Smooth muscle cell (in vitro differentiated cells): ENCODE data around the gene COG5. TPM values are rescaled to one million over a fixed set of nuclear protein-coding genes. Genes with fewer than 3 reads are reported as not detected.

Experiments
- DNase-seq: peaks from one replicate; lab custom pipeline; 2025; ENCODE audit not compliant: unreplicated experiment; lab: John Stamatoyannopoulos, UW
- H2AFZ ChIP-seq: fragments of 200-600 bp; sonication (generic); 2 replicates; pipeline ENCODE4 v1.6.0; 2016; ENCODE audit warnings: antibody characterized with exemption, low read depth, mild to moderate bottlenecking
- H3F3A ChIP-seq: fragments of 200-600 bp; sonication (generic); 2 replicates; pipeline ENCODE4 v1.6.0; 2017; ENCODE audit warnings: antibody characterized with exemption, low read depth
- H3K27ac ChIP-seq: fragments of 200-600 bp; sonication (generic); 2 replicates; pipeline ENCODE4 v1.5.1; 2016; ENCODE audit warnings: low read depth, mild to moderate bottlenecking
- H3K27me3 ChIP-seq: fragments of 200-600 bp; sonication (generic); 2 replicates; pipeline ENCODE4 v1.6.1; 2016; ENCODE audit warnings: low read depth, mild to moderate bottlenecking
- H3K36me3 ChIP-seq: fragments of 200-600 bp; sonication (generic); 2 replicates; pipeline ENCODE4 v1.5.1; 2016; ENCODE audit warnings: low read depth
- H3K4me1 ChIP-seq: fragments of 200-600 bp; sonication (generic); 2 replicates; pipeline ENCODE4 v1.5.1; 2016; ENCODE audit warnings: low read depth
- H3K4me2 ChIP-seq: fragments of 200-600 bp; sonication (generic); 2 replicates; pipeline ENCODE4 v1.6.0; 2016; ENCODE audit warnings: mild to moderate bottlenecking
- H3K4me3 ChIP-seq: fragments of 200-600 bp; sonication (generic); 2 replicates; pipeline ENCODE4 v1.5.1; 2016; ENCODE audit warnings: mild to moderate bottlenecking
- H3K79me2 ChIP-seq: fragments of 200-600 bp; sonication (generic); 2 replicates; pipeline ENCODE4 v1.6.0; 2016; ENCODE audit warnings: low read depth, mild to moderate bottlenecking
- H3K9ac ChIP-seq: fragments of 200-600 bp; sonication (generic); 2 replicates; pipeline ENCODE4 v1.6.0; 2016; ENCODE audit warnings: low read depth
- H3K9me3 ChIP-seq: fragments of 200-600 bp; sonication (generic); replicated peaks from 2 replicates; pipeline ENCODE4 v1.5.1; 2016; ENCODE audit warnings: low read depth
- H4K20me1 ChIP-seq: fragments of 200-600 bp; sonication (generic); 2 replicates; pipeline ENCODE4 v1.6.0; 2016; ENCODE audit warnings: low read depth
- WGBS: methylation state at CpG from one replicate; pipeline ENCODE4 v1.1.7; 2016; ENCODE audit warnings: low lambda C conversion rate; 5-methylcytosine and 5-hydroxymethylcytosine counted together
- polyA plus RNA-seq: library from polyadenylated mRNA; unstranded; fragments of >200 nt; fragmentation: Nextera tagmentation; extraction: Ambion mirVana; gene quantifications from 2 replicates; pipeline ENCODE4 v1.2.1, GENCODE V29; 2016
- total RNA-seq: library from RNA; depleted of rRNA; stranded (reverse); fragments of >200 nt; gene quantifications from 2 replicates; pipeline ENCODE4 v1.2.3, GENCODE V29; 2014
- TF ChIP-seq, protein P1 (sequence below): fragments of 200-600 bp; sonication (generic); IDR thresholded peaks from 2 replicates; pipeline ENCODE4 v1.5.1; 2017; ENCODE audit warnings: borderline replicate concordance, mild to moderate bottlenecking, antibody characterized with exemption; ENCODE audit not compliant: insufficient read depth, poor library complexity, severe bottlenecking

COG5 gene
- total and polyA plus RNA-seq, 2 experiments from 2014 or later, result 24.3 to 44.3 TPM

DNA sequence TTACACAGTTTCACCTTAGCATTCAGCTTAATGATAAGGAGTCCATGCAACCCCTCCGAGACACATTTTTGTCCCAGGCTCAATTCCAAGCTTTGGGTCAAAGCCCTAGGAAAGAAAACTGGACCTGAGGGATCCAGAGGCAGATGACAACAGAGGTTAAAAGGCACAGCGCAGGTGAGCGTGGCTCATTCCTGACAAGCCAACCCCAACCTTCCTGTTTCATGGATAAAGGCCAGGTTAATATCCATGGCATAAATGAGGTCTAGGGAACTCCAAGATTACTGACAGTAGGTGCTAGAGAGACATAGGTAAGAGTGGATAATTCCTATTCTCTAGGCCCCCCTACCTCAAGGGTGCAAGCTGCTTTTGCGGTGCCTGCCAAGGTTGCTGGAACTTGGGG is 180.5 kb downstream of the COG5 start:
- Histone ChIP-seq H3K27me3 (no peaks in the 10 kb centered on the region), H3F3A (peaks cover 9% of the 10 kb centered on the region), H3K4me2 (no peak overlapping the region), H3K9ac (no peak overlapping the region), H3K9me3 (no peaks in the 10 kb centered on the region), H3K36me3 (no peaks in the 10 kb centered on the region), H4K20me1 (peaks cover 17% of the 10 kb centered on the region), H3K27ac (no peak overlapping the region), H3K4me1 (peaks cover 19% of the 10 kb centered on the region), H2AFZ (no peak overlapping the region), H3K79me2 (peaks cover 5% of the 10 kb centered on the region), H3K4me3 (no peak overlapping the region)
- 99% methylated on average over 4 of the region's 4 CpGs for WGBS
- no peak for DNase-seq
- TF ChIP-seq, protein P1, sequence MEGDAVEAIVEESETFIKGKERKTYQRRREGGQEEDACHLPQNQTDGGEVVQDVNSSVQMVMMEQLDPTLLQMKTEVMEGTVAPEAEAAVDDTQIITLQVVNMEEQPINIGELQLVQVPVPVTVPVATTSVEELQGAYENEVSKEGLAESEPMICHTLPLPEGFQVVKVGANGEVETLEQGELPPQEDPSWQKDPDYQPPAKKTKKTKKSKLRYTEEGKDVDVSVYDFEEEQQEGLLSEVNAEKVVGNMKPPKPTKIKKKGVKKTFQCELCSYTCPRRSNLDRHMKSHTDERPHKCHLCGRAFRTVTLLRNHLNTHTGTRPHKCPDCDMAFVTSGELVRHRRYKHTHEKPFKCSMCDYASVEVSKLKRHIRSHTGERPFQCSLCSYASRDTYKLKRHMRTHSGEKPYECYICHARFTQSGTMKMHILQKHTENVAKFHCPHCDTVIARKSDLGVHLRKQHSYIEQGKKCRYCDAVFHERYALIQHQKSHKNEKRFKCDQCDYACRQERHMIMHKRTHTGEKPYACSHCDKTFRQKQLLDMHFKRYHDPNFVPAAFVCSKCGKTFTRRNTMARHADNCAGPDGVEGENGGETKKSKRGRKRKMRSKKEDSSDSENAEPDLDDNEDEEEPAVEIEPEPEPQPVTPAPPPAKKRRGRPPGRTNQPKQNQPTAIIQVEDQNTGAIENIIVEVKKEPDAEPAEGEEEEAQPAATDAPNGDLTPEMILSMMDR, result no peak

DNA sequence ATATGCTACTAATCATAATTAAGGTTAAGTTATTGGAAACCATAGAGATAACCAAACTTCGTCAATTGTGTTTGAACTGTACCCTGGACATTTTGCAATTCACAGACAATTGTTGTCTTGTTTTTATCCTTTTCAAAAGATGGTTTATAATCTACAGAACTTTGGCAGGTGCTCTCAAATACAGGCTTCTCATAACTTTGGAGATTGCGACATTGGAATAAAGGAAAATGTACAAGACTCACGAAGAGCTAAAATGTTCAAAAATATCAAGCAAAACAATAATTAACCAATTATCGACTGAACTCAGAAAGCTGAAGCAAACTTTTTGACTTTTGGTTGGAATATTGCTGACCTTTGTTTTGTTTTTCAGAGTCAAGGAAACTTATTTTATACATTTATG is 182.3 kb downstream of the COG5 start:
- H3K36me3 ChIP-seq, result no peaks in the 10 kb centered on the region
- H4K20me1 ChIP-seq, result peaks cover 9% of the 10 kb centered on the region
- no peak for DNase-seq
- H3K9me3 ChIP-seq, result no peaks in the 10 kb centered on the region
- H2AFZ ChIP-seq, result no peak overlapping the region
- WGBS, result 94% methylated on average over 4 of the region's 4 CpGs
- peaks cover 3% of the 10 kb centered on the region for H3F3A ChIP-seq
- no peak overlapping the region for H3K4me2 ChIP-seq
- peaks cover 5% of the 10 kb centered on the region for H3K79me2 ChIP-seq
- TF ChIP-seq, protein P1, result no peak
- H3K4me1 ChIP-seq, result peaks cover 12% of the 10 kb centered on the region
- H3K27ac ChIP-seq, result no peak overlapping the region
- no peak overlapping the region for H3K9ac ChIP-seq
- H3K27me3 ChIP-seq, result no peaks in the 10 kb centered on the region
- H3K4me3 ChIP-seq, result no peak overlapping the region

DNA sequence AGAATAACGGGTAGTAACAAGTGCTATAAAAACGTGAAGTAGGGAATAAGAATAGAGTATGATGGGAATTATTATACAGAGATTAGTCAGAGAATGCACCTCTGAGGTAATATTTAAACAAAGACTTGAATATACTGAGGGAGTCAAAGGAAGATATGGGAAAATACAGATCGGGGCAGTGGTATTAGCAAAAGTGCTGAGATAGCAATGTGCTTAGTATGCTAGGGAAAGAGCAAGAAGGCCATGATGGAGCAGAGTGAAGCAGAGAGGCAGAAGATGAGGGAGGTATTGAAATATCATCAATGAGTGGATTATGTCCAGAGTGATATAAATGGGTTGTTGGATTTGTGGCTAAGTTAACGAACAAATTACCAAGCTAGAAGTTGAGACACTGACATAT is 190.4 kb downstream of the COG5 start:
- TF ChIP-seq, protein P1, result no peak
- no peaks in the 10 kb centered on the region for H3K79me2 ChIP-seq
- H3K27ac ChIP-seq, result no peak overlapping the region
- no peak overlapping the region for H3K9ac ChIP-seq
- no peaks in the 10 kb centered on the region for H4K20me1 ChIP-seq
- H3K36me3 ChIP-seq, result no peaks in the 10 kb centered on the region
- no peaks in the 10 kb centered on the region for H3K4me1 ChIP-seq
- H3K4me2 ChIP-seq, result no peak overlapping the region
- no peaks in the 10 kb centered on the region for H3K9me3 ChIP-seq
- no peak overlapping the region for H3K4me3 ChIP-seq
- no peaks in the 10 kb centered on the region for H3F3A ChIP-seq
- DNase-seq, result no peak
- no peak overlapping the region for H2AFZ ChIP-seq
- no peaks in the 10 kb centered on the region for H3K27me3 ChIP-seq
- WGBS, result 79% methylated on average over 4 of the region's 4 CpGs

DNA sequence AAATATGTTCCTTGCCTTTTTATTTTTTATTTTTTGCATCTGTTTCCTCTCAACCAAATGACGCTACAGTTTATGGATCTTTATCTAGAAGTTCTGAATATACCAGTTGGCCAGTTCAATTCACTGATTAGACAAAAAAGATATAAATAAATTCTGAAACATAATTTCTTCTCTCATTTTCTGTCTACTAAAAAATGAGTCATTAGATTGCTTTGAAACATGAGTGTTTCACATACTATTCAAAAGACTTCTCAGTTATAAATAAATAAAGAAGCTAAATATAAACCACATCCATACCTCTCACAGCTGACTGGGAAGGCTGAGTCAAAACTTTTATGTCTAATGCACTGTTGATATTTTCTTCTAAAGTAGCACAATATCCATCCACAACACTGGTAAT is 191.4 kb downstream of the COG5 start:
- TF ChIP-seq, protein P1, result no peak
- no peak overlapping the region for H2AFZ ChIP-seq
- H3K9me3 ChIP-seq, result no peaks in the 10 kb centered on the region
- H4K20me1 ChIP-seq, result no peaks in the 10 kb centered on the region
- H3K79me2 ChIP-seq, result no peaks in the 10 kb centered on the region
- no peak overlapping the region for H3K4me3 ChIP-seq
- H3K27me3 ChIP-seq, result no peaks in the 10 kb centered on the region
- H3F3A ChIP-seq, result no peaks in the 10 kb centered on the region
- H3K36me3 ChIP-seq, result no peaks in the 10 kb centered on the region
- 66% methylated on average over 1 of the region's 1 CpG for WGBS
- no peak for DNase-seq
- no peak overlapping the region for H3K4me2 ChIP-seq
- H3K27ac ChIP-seq, result peak overlapping the region; percentile 48
- no peaks in the 10 kb centered on the region for H3K4me1 ChIP-seq
- no peak overlapping the region for H3K9ac ChIP-seq
